ENCODE data around the gene GPC6.

The GPC6 gene

GRCh38 chr13:94079876-94080275 is 853.3 kb downstream of the GPC6 start:
- no peak for DNase-seq

- no peak for DNase-seq
These were observed 853.9 kb downstream of the GPC6 start for GRCh38 chr13:94080527-94080926.

- no peak for DNase-seq
These were observed 860.5 kb downstream of the GPC6 start for GRCh38 chr13:94087100-94087499.

GRCh38 chr13:94088742-94089141 is 862.1 kb downstream of the GPC6 start:
- DNase-seq, result no peak

- DNase-seq, result no peak
These were observed 864.3 kb downstream of the GPC6 start for GRCh38 chr13:94090773-94091480.

- DNase-seq, result no peak
These were observed 867.2 kb downstream of the GPC6 start for GRCh38 chr13:94093652-94094315.

- no peak for DNase-seq
These were observed 883.2 kb downstream of the GPC6 start for GRCh38 chr13:94109715-94110374.

- no peak for DNase-seq
These were observed 885.6 kb downstream of the GPC6 start for GRCh38 chr13:94112227-94112626.

GRCh38 chr13:94112731-94113130 is 886.1 kb downstream of the GPC6 start:
- no peak for DNase-seq

GRCh38 chr13:94113245-94113644 is 886.6 kb downstream of the GPC6 start:
- no peak for DNase-seq

GRCh38 chr13:94114166-94114565 is 887.6 kb downstream of the GPC6 start:
- DNase-seq, result no peak

GRCh38 chr13:94115054-94115453 is 888.4 kb downstream of the GPC6 start:
- no peak for DNase-seq

GRCh38 chr13:94119360-94119936 is 892.8 kb downstream of the GPC6 start:
- no peak for DNase-seq

- DNase-seq, result no peak
These were observed 894.3 kb downstream of the GPC6 start for GRCh38 chr13:94120878-94121277.

- no peak for DNase-seq
These were observed 895.1 kb downstream of the GPC6 start for GRCh38 chr13:94121686-94122085.

- no peak for DNase-seq
These were observed 895.8 kb downstream of the GPC6 start for GRCh38 chr13:94122300-94122915.

- DNase-seq, result no peak
These were observed 897.0 kb downstream of the GPC6 start for GRCh38 chr13:94123557-94123956.

- DNase-seq, result no peak
These were observed 901.8 kb downstream of the GPC6 start for GRCh38 chr13:94128430-94128829.

- DNase-seq, result no peak
These were observed 902.9 kb downstream of the GPC6 start for GRCh38 chr13:94129490-94129894.

GRCh38 chr13:94138831-94139230 is 912.2 kb downstream of the GPC6 start:
- DNase-seq, result no peak

GRCh38 chr13:94139393-94139995 is 912.9 kb downstream of the GPC6 start:
- no peak for DNase-seq

GRCh38 chr13:94140027-94140426 is 913.4 kb downstream of the GPC6 start:
- no peak for DNase-seq

GRCh38 chr13:94140511-94140910 is 913.9 kb downstream of the GPC6 start:
- no peak for DNase-seq
